Activated CD4-positive, alpha-beta T cell treated with anti-CD3 and anti-CD28 coated beads for 1 hour (primary cell): ENCODE data around the gene HIRA.
"Not testable (repeated sequence)": the region's sequence is repeated elsewhere in the genome, so short reads cannot be mapped to it uniquely, and the experiment has no call there.

Source experiments
- DNase-seq: peaks from one replicate; pipeline ENCODE4 v3.0.0-alpha.2; 2020

Gene HIRA

GRCh38 chr22:19320136-19320535 is 111.4 kb downstream of the HIRA start:
- DNase-seq = not testable (repeated sequence)

GRCh38 chr22:19319281-19319680 is 112.3 kb downstream of the HIRA start:
- DNase-seq = no peak

- no peak for DNase-seq
Observed at GRCh38 chr22:19317865-19318264, 113.7 kb downstream of the HIRA start.

- DNase-seq = no peak
Observed at GRCh38 chr22:19307872-19308271, 123.7 kb downstream of the HIRA start.

- not testable (repeated sequence) for DNase-seq
Observed at GRCh38 chr22:19306535-19306934, 125.0 kb downstream of the HIRA start.

GRCh38 chr22:19304547-19304946 is 127.0 kb downstream of the HIRA start:
- DNase-seq = no peak

GRCh38 chr22:19303785-19304184 is 127.7 kb downstream of the HIRA start:
- no peak for DNase-seq

GRCh38 chr22:19295733-19296132 is 135.8 kb downstream of the HIRA start:
- no peak for DNase-seq

- no peak for DNase-seq
Observed at GRCh38 chr22:19292458-19293230, 138.9 kb downstream of the HIRA start.

GRCh38 chr22:19291580-19292457 is 139.7 kb downstream of the HIRA start, which contains the start of gene CLTCL1:
CLTCL1 (minus strand) TSS chr22:19291719; CDS start chr22:19291641, 78 bp downstream.
- peak; percentile 50 for DNase-seq

- peak; percentile 13 for DNase-seq
Observed at GRCh38 chr22:19291218-19291579, 140.3 kb downstream of the HIRA start.

- DNase-seq = no peak
Observed at GRCh38 chr22:19290400-19291217, 140.9 kb downstream of the HIRA start.

GRCh38 chr22:19289475-19290161 is 141.9 kb downstream of the HIRA start:
- no peak for DNase-seq

GRCh38 chr22:19287889-19288288 is 143.6 kb downstream of the HIRA start:
- no peak for DNase-seq

- no peak for DNase-seq
Observed at GRCh38 chr22:19287076-19287707, 144.3 kb downstream of the HIRA start.

- no peak for DNase-seq
Observed at GRCh38 chr22:19285831-19286230, 145.7 kb downstream of the HIRA start.
